Liver (tissue), 9 donors: ENCODE data around the gene UBE2E2. TPM values are rescaled to one million over a fixed set of nuclear protein-coding genes. Genes with fewer than 3 reads are reported as not detected.

Source experiments
- DNase-seq: peaks from one replicate; pipeline ENCODE4 v3.0.0-alpha.2; 2017; ENCODE audit warnings: low spot score
- H3K27ac ChIP-seq, 2 donors: one replicate each; pipeline ENCODE4 v1.7.0; 2013; ENCODE audit warnings: inconsistent platforms in 2 of 2, low read length in 2 of 2, control low read depth in 1 of 2, low read depth in 1 of 2, mild to moderate bottlenecking in 1 of 2
- H3K27me3 ChIP-seq, 4 donors: one replicate each; pipeline versions ENCODE4 v1.6.1 to v1.7.0; 2013; ENCODE audit warnings: low read length in 3 of 4, inconsistent platforms in 1 of 4, mild to moderate bottlenecking in 1 of 4, moderate library complexity in 1 of 4; ENCODE audit not compliant: control insufficient read depth in 4 of 4, insufficient read depth in 4 of 4
- H3K36me3 ChIP-seq, 4 donors: one replicate each; pipeline versions ENCODE4 v1.6.1 to v1.7.0; 2013; ENCODE audit warnings: low read length in 3 of 4, mild to moderate bottlenecking in 3 of 4, low read depth in 1 of 4, moderate library complexity in 1 of 4; ENCODE audit not compliant: control insufficient read depth in 4 of 4, insufficient read depth in 3 of 4
- H3K4me1 ChIP-seq, 4 donors: one replicate each; pipeline versions ENCODE4 v1.6.1 to v1.7.0; 2013; ENCODE audit warnings: low read length in 3 of 4, mild to moderate bottlenecking in 3 of 4, moderate library complexity in 1 of 4; ENCODE audit not compliant: control insufficient read depth in 4 of 4, insufficient read depth in 4 of 4
- H3K4me3 ChIP-seq, 3 donors: one replicate each; pipeline versions ENCODE4 v1.6.1 to v1.7.0; 2013; ENCODE audit warnings: low read length in 3 of 3, control low read depth in 1 of 3, low read depth in 1 of 3, mild to moderate bottlenecking in 1 of 3
- H3K9ac ChIP-seq, 2 donors: one replicate each; pipeline ENCODE4 v1.7.0; 2013; ENCODE audit warnings: low read length in 2 of 2, mild to moderate bottlenecking in 2 of 2, moderate library complexity in 2 of 2, control low read depth in 1 of 2, low read depth in 1 of 2
- H3K9me3 ChIP-seq, 4 donors: one replicate each; pipeline versions ENCODE4 v1.6.1 to v1.7.0; 2013; ENCODE audit warnings: low read length in 3 of 4; ENCODE audit not compliant: control insufficient read depth in 4 of 4
- EGR1 ChIP-seq, 2 donors: IDR thresholded peaks; 2 replicates each; pipeline ENCODE4 v1.6.1; 2016 to 2018; ENCODE audit warnings: antibody characterized with exemption in 2 of 2, low read depth in 2 of 2
- FOXA1 ChIP-seq: IDR thresholded peaks from 2 replicates; pipeline ENCODE4 v1.6.1; 2016; ENCODE audit warnings: antibody characterized with exemption
- FOXA2 ChIP-seq: IDR thresholded peaks from 2 replicates; pipeline ENCODE4 v1.6.1; 2016; ENCODE audit warnings: antibody characterized with exemption
- GABPA ChIP-seq, 2 donors: IDR thresholded peaks in 1 of 2; conservative IDR thresholded peaks in 1 of 2; 2 replicates each; pipeline ENCODE4 v1.6.1; 2016; ENCODE audit warnings: antibody characterized with exemption in 2 of 2, mild to moderate bottlenecking in 1 of 2, moderate library complexity in 1 of 2
- HNF4A ChIP-seq, 2 donors: conservative IDR thresholded peaks; 2 replicates each; pipeline ENCODE4 v1.6.1; 2016; ENCODE audit warnings: antibody characterized with exemption in 2 of 2, mild to moderate bottlenecking in 2 of 2
- HNF4G ChIP-seq: IDR thresholded peaks from 2 replicates; pipeline ENCODE4 v1.6.1; 2016; ENCODE audit warnings: antibody characterized with exemption
- JUND ChIP-seq, 2 donors: IDR thresholded peaks; 2 replicates each; pipeline ENCODE4 v1.6.1; 2016; ENCODE audit warnings: antibody characterized with exemption in 2 of 2
- NR2F2 ChIP-seq: IDR thresholded peaks from 2 replicates; pipeline ENCODE4 v1.6.1; 2016; ENCODE audit warnings: antibody characterized with exemption
- RXRA ChIP-seq, 2 donors: IDR thresholded peaks; 2 replicates each; pipeline ENCODE4 v1.6.1; 2017 to 2018; ENCODE audit warnings: antibody characterized with exemption in 2 of 2, mild to moderate bottlenecking in 1 of 2
- SP1 ChIP-seq: IDR thresholded peaks from 2 replicates; pipeline ENCODE4 v1.6.1; 2018; ENCODE audit warnings: antibody characterized with exemption, mild to moderate bottlenecking
- TAF1 ChIP-seq: conservative IDR thresholded peaks from 2 replicates; pipeline ENCODE4 v1.6.1; 2016; ENCODE audit warnings: antibody characterized with exemption, mild to moderate bottlenecking
- WGBS: extraction: QIAGEN DNeasy Blood & Tissue Kit; methylation state at CpG from one replicate; pipeline ENCODE4 v1.1.7; 2013; 5-methylcytosine and 5-hydroxymethylcytosine counted together
- polyA plus RNA-seq, 2 donors: library from polyadenylated mRNA; stranded (reverse) in 1 of 2; unstranded in 1 of 2; fragments of 200-250 nt in 1 of 2; fragments of >200 nt in 1 of 2; fragmentation: Nextera tagmentation in 1 of 2; extraction: Ambion mirVana in 1 of 2; gene quantifications; one replicate each; pipeline versions ENCODE4 v1.2.1 to v1.2.3, GENCODE V29; 2013 to 2015
- total RNA-seq, 2 donors: library from RNA; depleted of rRNA; stranded (reverse); fragments of >200 nt; gene quantifications; one replicate each; pipeline ENCODE4 v1.2.3, GENCODE V29; 2014
- TF ChIP-seq, protein P1 (sequence below): IDR thresholded peaks from 2 replicates; pipeline ENCODE4 v1.6.1; 2016; ENCODE audit warnings: antibody characterized with exemption, mild to moderate bottlenecking
- TF ChIP-seq, protein P2 (sequence below): IDR thresholded peaks from 2 replicates; pipeline ENCODE4 v1.6.1; 2016; ENCODE audit warnings: antibody characterized with exemption
- TF ChIP-seq, protein P3 (sequence below): IDR thresholded peaks from 2 replicates; pipeline ENCODE4 v1.6.1; 2016; ENCODE audit warnings: antibody characterized with exemption
- TF ChIP-seq, protein P4 (sequence below): fragments of 150-350 bp; IDR thresholded peaks from 2 replicates; pipeline ENCODE4 v1.5.1; 2017; ENCODE audit warnings: improper control_type of control experiment, low read depth, low read length; ENCODE audit not compliant: missing input control
- donor health status: healthy.
- donor health status: healthy.
- donor health status: healthy.
- donor health status: healthy.
- donor health status: healthy.

The UBE2E2 gene
- total and polyA plus RNA-seq, 4 donors, result 9.0 to 27.8 (median 16.8) TPM

DNA sequence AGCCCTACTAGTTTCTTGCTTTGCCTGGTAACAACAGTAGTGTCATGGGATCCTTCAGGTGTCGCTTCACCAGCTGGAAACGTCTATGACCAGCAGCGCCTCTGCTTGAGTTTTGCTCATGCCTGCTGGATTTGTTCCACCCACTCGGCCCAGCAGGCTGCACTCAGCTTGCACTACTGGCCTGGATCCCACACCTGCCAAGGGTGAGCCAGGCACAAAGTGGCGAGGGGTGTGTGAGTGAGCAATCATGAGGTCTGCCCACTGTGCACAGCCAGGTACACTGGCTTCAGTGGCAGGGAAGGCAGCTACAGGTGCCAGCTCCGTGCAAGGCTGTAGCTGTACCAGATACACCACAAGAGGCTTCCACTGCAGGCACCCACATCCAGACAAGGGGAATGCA lies 282.8 kb downstream of the UBE2E2 start:
- Histone ChIP-seq H3K4me3 (no peak overlapping the region), H3K27ac (no peak overlapping the region), H3K4me1 (no peaks in the 10 kb centered on the region), H3K9ac (no peak overlapping the region), H3K27me3 (no peaks in the 10 kb centered on the region), H3K36me3 (no peaks in the 10 kb centered on the region), H3K9me3 (peaks cover 0 to 11% (median 4%) of the 10 kb centered on the region in 4 donors)
- WGBS, result 94% methylated on average over 6 of the region's 6 CpGs
- TF ChIP-seq TAF1 (no peak), JUND (IDR thresholded peaks at IDR 0.05) (no peak)
- TF ChIP-seq, protein P1, sequence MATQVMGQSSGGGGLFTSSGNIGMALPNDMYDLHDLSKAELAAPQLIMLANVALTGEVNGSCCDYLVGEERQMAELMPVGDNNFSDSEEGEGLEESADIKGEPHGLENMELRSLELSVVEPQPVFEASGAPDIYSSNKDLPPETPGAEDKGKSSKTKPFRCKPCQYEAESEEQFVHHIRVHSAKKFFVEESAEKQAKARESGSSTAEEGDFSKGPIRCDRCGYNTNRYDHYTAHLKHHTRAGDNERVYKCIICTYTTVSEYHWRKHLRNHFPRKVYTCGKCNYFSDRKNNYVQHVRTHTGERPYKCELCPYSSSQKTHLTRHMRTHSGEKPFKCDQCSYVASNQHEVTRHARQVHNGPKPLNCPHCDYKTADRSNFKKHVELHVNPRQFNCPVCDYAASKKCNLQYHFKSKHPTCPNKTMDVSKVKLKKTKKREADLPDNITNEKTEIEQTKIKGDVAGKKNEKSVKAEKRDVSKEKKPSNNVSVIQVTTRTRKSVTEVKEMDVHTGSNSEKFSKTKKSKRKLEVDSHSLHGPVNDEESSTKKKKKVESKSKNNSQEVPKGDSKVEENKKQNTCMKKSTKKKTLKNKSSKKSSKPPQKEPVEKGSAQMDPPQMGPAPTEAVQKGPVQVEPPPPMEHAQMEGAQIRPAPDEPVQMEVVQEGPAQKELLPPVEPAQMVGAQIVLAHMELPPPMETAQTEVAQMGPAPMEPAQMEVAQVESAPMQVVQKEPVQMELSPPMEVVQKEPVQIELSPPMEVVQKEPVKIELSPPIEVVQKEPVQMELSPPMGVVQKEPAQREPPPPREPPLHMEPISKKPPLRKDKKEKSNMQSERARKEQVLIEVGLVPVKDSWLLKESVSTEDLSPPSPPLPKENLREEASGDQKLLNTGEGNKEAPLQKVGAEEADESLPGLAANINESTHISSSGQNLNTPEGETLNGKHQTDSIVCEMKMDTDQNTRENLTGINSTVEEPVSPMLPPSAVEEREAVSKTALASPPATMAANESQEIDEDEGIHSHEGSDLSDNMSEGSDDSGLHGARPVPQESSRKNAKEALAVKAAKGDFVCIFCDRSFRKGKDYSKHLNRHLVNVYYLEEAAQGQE, result no peak
- DNase-seq, result no peak

DNA sequence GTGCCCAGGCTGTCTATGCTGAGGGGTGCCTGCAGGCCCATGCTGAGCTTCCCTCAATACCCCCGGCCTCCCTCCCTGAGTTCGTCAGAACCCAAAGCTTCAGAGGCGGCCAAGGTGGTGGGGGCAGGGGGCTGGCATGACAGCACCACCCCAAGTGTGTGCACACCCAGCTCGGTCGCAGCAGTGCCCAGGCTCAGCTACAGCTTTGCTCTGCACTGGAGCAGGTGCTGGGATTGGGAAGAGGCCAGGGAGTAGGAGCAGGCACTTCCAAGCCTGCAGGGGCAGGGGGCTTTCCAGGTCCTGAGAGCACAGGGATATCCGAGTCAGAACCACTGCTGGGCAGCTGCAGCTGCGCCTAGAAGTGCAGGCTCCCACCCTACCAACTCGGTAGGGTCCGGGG lies 283.9 kb downstream of the UBE2E2 start:
- Histone ChIP-seq H3K9ac (no peak overlapping the region), H3K4me1 (no peaks in the 10 kb centered on the region), H3K9me3 (peaks cover 0 to 11% (median 4%) of the 10 kb centered on the region in 4 donors), H3K27ac (no peak overlapping the region), H3K27me3 (no peaks in the 10 kb centered on the region), H3K4me3 (no peak overlapping the region), H3K36me3 (no peaks in the 10 kb centered on the region)
- no peak for DNase-seq
- WGBS, result 96% methylated on average over 9 of the region's 9 CpGs
- TF ChIP-seq FOXA1 (no peak), RXRA (IDR thresholded peaks at IDR 0.05) (no peak), SP1 (no peak), EGR1 (IDR thresholded peaks at IDR 0.05; ENCODE audit: low read depth in 2 of 2) (no peak), GABPA (IDR thresholded peaks at IDR 0.05 in 1 of 2, conservative IDR thresholded peaks at IDR 0.05 in 1 of 2) (no peak), HNF4A (conservative IDR thresholded peaks at IDR 0.05) (no peak), HNF4G (no peak), NR2F2 (no peak)
- TF ChIP-seq, protein P2, sequence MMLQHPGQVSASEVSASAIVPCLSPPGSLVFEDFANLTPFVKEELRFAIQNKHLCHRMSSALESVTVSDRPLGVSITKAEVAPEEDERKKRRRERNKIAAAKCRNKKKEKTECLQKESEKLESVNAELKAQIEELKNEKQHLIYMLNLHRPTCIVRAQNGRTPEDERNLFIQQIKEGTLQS, result no peak

DNA sequence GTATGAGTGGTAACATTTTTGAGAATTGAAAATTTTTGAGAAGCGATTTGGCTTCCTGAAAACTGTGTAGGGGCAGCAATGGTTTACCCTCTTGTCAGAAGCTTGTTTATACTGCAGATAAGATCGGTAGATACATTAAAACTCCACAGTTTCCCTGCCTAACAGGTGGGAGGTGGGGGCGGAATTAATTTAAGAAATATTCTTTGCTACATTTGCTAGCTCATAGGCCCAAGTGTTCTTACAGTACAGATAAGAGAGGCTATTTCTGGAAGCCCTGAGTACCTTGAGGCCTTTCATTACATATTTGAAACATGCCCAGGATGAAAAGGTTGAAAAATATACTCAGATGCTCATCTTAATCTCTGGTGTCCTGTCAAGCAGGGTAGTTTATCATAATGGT lies 285.5 kb downstream of the UBE2E2 start:
- TF ChIP-seq NR2F2 (no peak), TAF1 (no peak), FOXA2 (no peak), FOXA1 (no peak), GABPA (IDR thresholded peaks at IDR 0.05 in 1 of 2, conservative IDR thresholded peaks at IDR 0.05 in 1 of 2) (no peak)
- TF ChIP-seq, protein P2, result no peak
- TF ChIP-seq, protein P3, sequence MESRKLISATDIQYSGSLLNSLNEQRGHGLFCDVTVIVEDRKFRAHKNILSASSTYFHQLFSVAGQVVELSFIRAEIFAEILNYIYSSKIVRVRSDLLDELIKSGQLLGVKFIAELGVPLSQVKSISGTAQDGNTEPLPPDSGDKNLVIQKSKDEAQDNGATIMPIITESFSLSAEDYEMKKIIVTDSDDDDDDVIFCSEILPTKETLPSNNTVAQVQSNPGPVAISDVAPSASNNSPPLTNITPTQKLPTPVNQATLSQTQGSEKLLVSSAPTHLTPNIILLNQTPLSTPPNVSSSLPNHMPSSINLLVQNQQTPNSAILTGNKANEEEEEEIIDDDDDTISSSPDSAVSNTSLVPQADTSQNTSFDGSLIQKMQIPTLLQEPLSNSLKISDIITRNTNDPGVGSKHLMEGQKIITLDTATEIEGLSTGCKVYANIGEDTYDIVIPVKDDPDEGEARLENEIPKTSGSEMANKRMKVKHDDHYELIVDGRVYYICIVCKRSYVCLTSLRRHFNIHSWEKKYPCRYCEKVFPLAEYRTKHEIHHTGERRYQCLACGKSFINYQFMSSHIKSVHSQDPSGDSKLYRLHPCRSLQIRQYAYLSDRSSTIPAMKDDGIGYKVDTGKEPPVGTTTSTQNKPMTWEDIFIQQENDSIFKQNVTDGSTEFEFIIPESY, result no peak
- TF ChIP-seq, protein P4, sequence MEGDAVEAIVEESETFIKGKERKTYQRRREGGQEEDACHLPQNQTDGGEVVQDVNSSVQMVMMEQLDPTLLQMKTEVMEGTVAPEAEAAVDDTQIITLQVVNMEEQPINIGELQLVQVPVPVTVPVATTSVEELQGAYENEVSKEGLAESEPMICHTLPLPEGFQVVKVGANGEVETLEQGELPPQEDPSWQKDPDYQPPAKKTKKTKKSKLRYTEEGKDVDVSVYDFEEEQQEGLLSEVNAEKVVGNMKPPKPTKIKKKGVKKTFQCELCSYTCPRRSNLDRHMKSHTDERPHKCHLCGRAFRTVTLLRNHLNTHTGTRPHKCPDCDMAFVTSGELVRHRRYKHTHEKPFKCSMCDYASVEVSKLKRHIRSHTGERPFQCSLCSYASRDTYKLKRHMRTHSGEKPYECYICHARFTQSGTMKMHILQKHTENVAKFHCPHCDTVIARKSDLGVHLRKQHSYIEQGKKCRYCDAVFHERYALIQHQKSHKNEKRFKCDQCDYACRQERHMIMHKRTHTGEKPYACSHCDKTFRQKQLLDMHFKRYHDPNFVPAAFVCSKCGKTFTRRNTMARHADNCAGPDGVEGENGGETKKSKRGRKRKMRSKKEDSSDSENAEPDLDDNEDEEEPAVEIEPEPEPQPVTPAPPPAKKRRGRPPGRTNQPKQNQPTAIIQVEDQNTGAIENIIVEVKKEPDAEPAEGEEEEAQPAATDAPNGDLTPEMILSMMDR, result no peak
- DNase-seq, result no peak
- Histone ChIP-seq H3K9me3 (peaks cover 0 to 11% (median 4%) of the 10 kb centered on the region in 4 donors), H3K27ac (no peak overlapping the region), H3K4me3 (no peak overlapping the region), H3K27me3 (no peaks in the 10 kb centered on the region), H3K36me3 (no peaks in the 10 kb centered on the region), H3K9ac (no peak overlapping the region), H3K4me1 (peaks cover 0 to 1% (median 0%) of the 10 kb centered on the region in 4 donors)
- 83% methylated on average over 3 of the region's 3 CpGs for WGBS
